Karpas-422 (cell line): Measurements from ENCODE around the gene LXN. TPM values are rescaled to one million over a fixed set of nuclear protein-coding genes. Genes with fewer than 3 reads are reported as not detected.
A peak's percentile ranks its signal among the peaks of the same experiment; 100 is the strongest.

ENCODE experiments used
- DNase-seq: peaks from one replicate; pipeline ENCODE4 v3.0.0-alpha.2; 2015
- H2AFZ ChIP-seq: fragments of 200-600 bp; sonication (generic); 2 replicates; pipeline ENCODE4 v1.6.1; 2014; ENCODE audit warnings: antibody characterized with exemption, low read length, mixed read lengths
- H3K27ac ChIP-seq: fragments of 200-600 bp; sonication (generic); 2 replicates; pipeline ENCODE4 v1.5.1; 2014; ENCODE audit warnings: mild to moderate bottlenecking, low read length, moderate library complexity
- H3K27me3 ChIP-seq: fragments of 200-600 bp; sonication (generic); 2 replicates; pipeline ENCODE4 v1.6.1; 2014; ENCODE audit warnings: low read length, mixed read lengths
- H3K36me3 ChIP-seq: fragments of 200-600 bp; sonication (generic); 2 replicates; pipeline ENCODE4 v1.6.1; 2014; ENCODE audit warnings: low read length, mixed read lengths; ENCODE audit not compliant: insufficient read depth
- H3K4me1 ChIP-seq: fragments of 200-600 bp; sonication (generic); 2 replicates; pipeline ENCODE4 v1.6.1; 2014; ENCODE audit warnings: mild to moderate bottlenecking, low read length, mixed read lengths
- H3K4me2 ChIP-seq: fragments of 200-600 bp; sonication (generic); 2 replicates; pipeline ENCODE4 v1.6.1; 2014; ENCODE audit warnings: low read length, low read depth, mild to moderate bottlenecking; ENCODE audit not compliant: poor library complexity, severe bottlenecking
- H3K4me3 ChIP-seq: fragments of 200-600 bp; sonication (generic); 2 replicates; pipeline ENCODE4 v1.5.1; 2014; ENCODE audit warnings: mild to moderate bottlenecking, antibody characterized with exemption, low read length, mixed read lengths
- H3K79me2 ChIP-seq: fragments of 200-600 bp; sonication (generic); 2 replicates; pipeline ENCODE4 v1.6.1; 2014; ENCODE audit warnings: mild to moderate bottlenecking, low read length, mixed read lengths
- H3K9ac ChIP-seq: fragments of 200-600 bp; sonication (generic); 2 replicates; pipeline ENCODE4 v1.6.0; 2014; ENCODE audit warnings: low read length
- H3K9me2 ChIP-seq: fragments of 200-600 bp; sonication (generic), shearing (Covaris generic); replicated peaks from 2 replicates; pipeline ENCODE4 v1.6.0; 2014; ENCODE audit warnings: mild to moderate bottlenecking, low read length, moderate library complexity; ENCODE audit not compliant: insufficient read depth
- H3K9me3 ChIP-seq: fragments of 300-700, 200-600 bp; sonication (generic); 2 replicates; pipeline ENCODE4 v1.6.1; 2014; ENCODE audit warnings: low read length, mixed read lengths
- H4K20me1 ChIP-seq: fragments of 200-600 bp; sonication (generic); 2 replicates; pipeline ENCODE4 v1.6.1; 2014; ENCODE audit warnings: mild to moderate bottlenecking, antibody characterized with exemption, low read length, low read depth; ENCODE audit not compliant: insufficient read depth
- total RNA-seq: library from RNA; depleted of rRNA; stranded (reverse); fragments of >200 nt; shearing (Covaris generic); gene quantifications from 2 replicates; pipeline ENCODE4 v1.2.3, GENCODE V29; 2014; ENCODE audit warnings: low replicate concordance

The LXN gene
- total RNA-seq, 1 experiment from 2014 or later: 12.1 TPM

- H3K4me2 ChIP-seq: no peak overlapping the region
- H2AFZ ChIP-seq: no peak overlapping the region
- H3K4me3 ChIP-seq: no peak overlapping the region
- no peak overlapping the region for H3K9ac ChIP-seq
- H3K27ac ChIP-seq: no peak overlapping the region
- H3K36me3 ChIP-seq: peaks cover 80% of the 10 kb centered on the region; the same call in 1 of the 2 replicates
- no peaks in the 10 kb centered on the region for H3K4me1 ChIP-seq
- no peaks in the 10 kb centered on the region for H3K9me3 ChIP-seq
- H3K9me2 ChIP-seq: no peaks in the 10 kb centered on the region
- no peak for DNase-seq
- no peaks in the 10 kb centered on the region for H3K27me3 ChIP-seq
- no peaks in the 10 kb centered on the region for H4K20me1 ChIP-seq
- H3K79me2 ChIP-seq: peaks cover 29% of the 10 kb centered on the region
Observed at GRCh38 chr3:158663832-158664231, 8.6 kb downstream of the LXN start.

DNA sequence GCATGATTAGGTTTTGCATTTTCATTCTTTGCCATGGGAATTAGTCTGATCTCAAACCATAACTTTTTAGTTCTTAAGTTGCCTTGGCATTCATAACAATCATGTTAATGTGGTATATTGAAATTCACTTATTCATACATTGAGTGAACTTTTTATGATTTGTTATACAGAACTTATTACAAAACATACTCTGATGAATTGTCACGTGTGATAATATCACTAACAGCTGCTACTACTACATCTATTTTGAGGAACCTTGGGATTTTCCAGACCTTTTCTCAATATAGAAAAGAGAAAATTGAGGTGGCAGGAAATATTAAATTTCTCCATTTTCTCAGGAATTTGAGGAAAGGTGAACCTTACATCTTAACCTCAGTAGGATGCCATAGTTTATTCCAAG is 9.2 kb downstream of the LXN start:
- Histone ChIP-seq H3K27ac (no peak overlapping the region), H2AFZ (no peak overlapping the region), H3K9me2 (no peaks in the 10 kb centered on the region), H3K27me3 (no peaks in the 10 kb centered on the region), H3K9ac (no peak overlapping the region), H3K4me3 (no peak overlapping the region), H3K79me2 (peaks cover 25% of the 10 kb centered on the region), H3K4me1 (no peaks in the 10 kb centered on the region), H4K20me1 (no peaks in the 10 kb centered on the region), H3K9me3 (no peaks in the 10 kb centered on the region), H3K36me3 (peaks cover 79% of the 10 kb centered on the region; the same call in 1 of the 2 replicates), H3K4me2 (no peak overlapping the region)
- DNase-seq: no peak

DNA sequence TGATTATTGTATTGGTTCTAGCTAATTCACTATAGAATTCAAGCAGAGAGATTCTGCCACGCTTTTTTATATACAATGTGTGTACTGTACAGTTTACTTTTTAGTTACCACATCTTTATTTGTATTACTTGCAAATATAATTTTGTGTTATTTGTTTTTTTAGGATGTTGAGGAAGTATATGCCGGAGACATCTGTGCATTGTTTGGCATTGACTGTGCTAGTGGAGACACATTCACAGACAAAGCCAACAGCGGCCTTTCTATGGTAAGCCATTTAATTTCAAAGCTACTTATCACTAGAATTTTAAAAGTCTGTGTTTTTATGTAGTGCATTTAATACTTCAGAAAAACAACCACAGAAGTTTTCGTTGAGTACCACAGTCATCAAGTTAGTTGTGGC is 11.7 kb downstream of the LXN start:
- Histone ChIP-seq H3K4me1 (no peaks in the 10 kb centered on the region), H4K20me1 (no peaks in the 10 kb centered on the region), H3K27ac (no peak overlapping the region), H3K27me3 (no peaks in the 10 kb centered on the region), H3K9me2 (no peaks in the 10 kb centered on the region), H3K4me2 (no peak overlapping the region), H3K9ac (no peak overlapping the region), H3K79me2 (peaks cover 24% of the 10 kb centered on the region), H3K9me3 (no peaks in the 10 kb centered on the region), H3K36me3 (peaks cover 63% of the 10 kb centered on the region; the same call in 1 of the 2 replicates), H3K4me3 (no peak overlapping the region), H2AFZ (no peak overlapping the region)
- DNase-seq: no peak

DNA sequence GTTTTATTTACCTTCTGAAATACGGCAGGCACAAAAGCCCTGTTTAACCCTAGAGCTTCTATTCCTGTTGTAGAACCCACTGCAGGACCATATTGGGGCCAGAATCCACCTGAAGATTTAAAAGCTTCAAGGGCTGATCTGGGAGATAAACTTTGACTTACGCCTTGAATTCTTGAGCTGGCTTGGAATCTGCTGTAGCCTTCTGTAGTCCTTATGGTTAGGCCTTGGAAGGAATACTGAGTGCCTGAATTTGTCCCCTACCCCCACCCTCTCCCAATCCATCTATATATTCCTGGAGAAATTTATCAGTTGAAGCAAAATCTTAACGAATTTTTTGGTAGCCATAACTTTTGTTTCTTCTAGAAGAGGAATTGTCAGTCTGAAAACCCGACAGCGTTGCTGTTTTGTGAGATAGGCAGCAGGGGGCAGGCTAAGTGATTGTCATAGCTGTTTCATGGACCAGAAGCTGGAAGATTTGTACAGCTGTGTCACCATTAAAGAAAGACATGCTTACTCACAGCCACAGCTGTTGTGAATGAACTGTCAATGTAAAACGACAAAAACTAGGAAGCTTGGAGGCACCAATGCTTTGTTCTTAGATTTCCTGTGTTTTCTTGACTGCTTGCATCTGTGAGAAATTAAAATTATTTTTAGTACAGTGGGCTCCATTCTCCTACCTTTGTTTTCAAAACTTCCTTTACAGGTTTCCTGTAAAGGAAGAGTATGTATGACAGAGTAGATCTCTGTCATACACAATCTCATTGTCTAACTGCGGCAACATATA is 12.8 kb downstream of the LXN start:
- no peaks in the 10 kb centered on the region for H4K20me1 ChIP-seq
- peak; percentile 80 for DNase-seq
- no peak overlapping the region for H3K9ac ChIP-seq
- no peak overlapping the region for H3K4me2 ChIP-seq
- no peak overlapping the region for H2AFZ ChIP-seq
- H3K4me1 ChIP-seq: no peaks in the 10 kb centered on the region
- no peak overlapping the region for H3K27ac ChIP-seq
- H3K9me2 ChIP-seq: no peaks in the 10 kb centered on the region
- H3K36me3 ChIP-seq: peaks cover 59% of the 10 kb centered on the region; the same call in 1 of the 2 replicates
- H3K9me3 ChIP-seq: no peaks in the 10 kb centered on the region
- peaks cover 23% of the 10 kb centered on the region for H3K79me2 ChIP-seq
- no peaks in the 10 kb centered on the region for H3K27me3 ChIP-seq
- H3K4me3 ChIP-seq: no peak overlapping the region

DNA sequence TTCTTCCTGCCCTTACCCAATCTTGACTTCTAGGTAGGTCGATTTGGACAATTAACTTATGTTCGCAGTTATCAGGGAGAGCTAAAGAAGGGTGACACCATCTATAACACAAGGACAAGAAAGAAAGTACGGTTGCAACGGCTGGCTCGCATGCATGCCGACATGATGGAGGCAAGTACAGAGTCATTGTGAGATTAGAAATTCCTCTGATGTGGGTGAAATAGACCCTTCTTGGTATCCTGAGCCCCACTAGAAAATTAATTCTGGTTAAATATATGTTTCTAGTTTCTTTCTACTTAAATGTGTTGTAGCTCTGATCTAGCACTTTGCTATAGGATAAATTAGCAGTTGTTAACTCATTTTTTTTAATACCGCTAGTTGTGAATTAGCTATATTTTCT is 13.6 kb downstream of the LXN start:
- Histone ChIP-seq H3K9me3 (no peaks in the 10 kb centered on the region), H3K4me1 (no peaks in the 10 kb centered on the region), H3K79me2 (peaks cover 18% of the 10 kb centered on the region), H3K9ac (no peak overlapping the region), H3K4me2 (no peak overlapping the region), H2AFZ (no peak overlapping the region), H3K4me3 (no peak overlapping the region), H3K27ac (no peak overlapping the region), H3K9me2 (no peaks in the 10 kb centered on the region), H4K20me1 (no peaks in the 10 kb centered on the region), H3K36me3 (peaks cover 55% of the 10 kb centered on the region; the same call in 1 of the 2 replicates), H3K27me3 (no peaks in the 10 kb centered on the region)
- DNase-seq: no peak

DNA sequence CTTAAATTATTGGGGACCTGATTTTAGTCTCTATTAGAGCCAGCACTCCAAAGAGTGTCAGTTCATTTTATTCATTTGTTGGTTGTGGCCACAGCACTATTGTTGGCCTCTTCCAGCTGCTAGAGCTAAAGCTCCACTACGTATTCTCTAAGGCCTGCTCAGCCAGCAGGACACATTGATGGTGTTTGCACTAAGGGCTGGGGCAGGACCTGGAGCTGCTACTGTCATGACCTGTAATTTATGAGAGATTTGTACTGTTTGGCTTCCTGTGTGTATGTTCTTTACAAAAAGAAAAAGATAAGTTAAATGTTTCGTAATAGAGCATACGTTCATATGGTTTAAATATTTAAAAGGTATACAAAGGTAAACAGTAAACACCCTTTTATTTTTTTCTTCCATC is 20.0 kb downstream of the LXN start:
- peak; percentile 15 for DNase-seq
- no peaks in the 10 kb centered on the region for H3K27me3 ChIP-seq
- H3K4me2 ChIP-seq: no peak overlapping the region
- no peak overlapping the region for H3K4me3 ChIP-seq
- peaks cover 62% of the 10 kb centered on the region; the same call in 1 of the 2 replicates for H3K36me3 ChIP-seq
- no peak overlapping the region for H3K9ac ChIP-seq
- no peaks in the 10 kb centered on the region for H3K9me3 ChIP-seq
- H2AFZ ChIP-seq: no peak overlapping the region
- H4K20me1 ChIP-seq: no peaks in the 10 kb centered on the region
- H3K27ac ChIP-seq: no peak overlapping the region
- peaks cover 38% of the 10 kb centered on the region for H3K79me2 ChIP-seq
- no peaks in the 10 kb centered on the region for H3K9me2 ChIP-seq
- no peaks in the 10 kb centered on the region for H3K4me1 ChIP-seq

- Histone ChIP-seq H3K79me2 (peaks cover 47% of the 10 kb centered on the region), H3K4me1 (peaks cover 6% of the 10 kb centered on the region), H2AFZ (no peak overlapping the region), H3K4me2 (no peak overlapping the region), H3K4me3 (no peak overlapping the region), H3K27ac (no peak overlapping the region), H4K20me1 (no peaks in the 10 kb centered on the region), H3K27me3 (no peaks in the 10 kb centered on the region), H3K9me3 (no peaks in the 10 kb centered on the region), H3K9ac (no peak overlapping the region), H3K9me2 (no peaks in the 10 kb centered on the region), H3K36me3 (peaks cover 66% of the 10 kb centered on the region; the same call in 1 of the 2 replicates)
- no peak for DNase-seq
Observed at GRCh38 chr3:158651192-158651591, 21.3 kb downstream of the LXN start.

- peaks cover 16% of the 10 kb centered on the region for H3K4me1 ChIP-seq
- no peaks in the 10 kb centered on the region for H3K27me3 ChIP-seq
- H3K4me2 ChIP-seq: no peak overlapping the region
- H3K9ac ChIP-seq: no peak overlapping the region
- H3K9me3 ChIP-seq: no peaks in the 10 kb centered on the region
- peaks cover 60% of the 10 kb centered on the region for H3K79me2 ChIP-seq
- H3K9me2 ChIP-seq: no peaks in the 10 kb centered on the region
- H3K4me3 ChIP-seq: no peak overlapping the region
- peaks cover 59% of the 10 kb centered on the region; the same call in 1 of the 2 replicates for H3K36me3 ChIP-seq
- peak; percentile 19 for DNase-seq
- H3K27ac ChIP-seq: no peak overlapping the region
- H2AFZ ChIP-seq: no peak overlapping the region
- H4K20me1 ChIP-seq: no peaks in the 10 kb centered on the region
Observed at GRCh38 chr3:158649791-158650190, 22.7 kb downstream of the LXN start.
